Lung (tissue), 12 donors: ENCODE data around the gene CEP70. TPM values are rescaled to one million over a fixed set of nuclear protein-coding genes. Genes with fewer than 3 reads are reported as not detected.
A peak's percentile ranks its signal among the peaks of the same experiment; 100 is the strongest.
"Not testable (repeated sequence)": the region's sequence is repeated elsewhere in the genome, so short reads cannot be mapped to it uniquely, and the experiment has no call there.

Source experiments
- ATAC-seq: fragments of 200-7000 bp; cut with Tn5 transposase; one replicate; pipeline ENCODE4 v1.9.1; 2020; ENCODE audit warnings: moderate number of reproducible peaks; ENCODE audit not compliant: insufficient read depth, low FRiP score
- DNase-seq, 3 donors: peaks; one replicate each; pipeline ENCODE4 v3.0.0-alpha.2; 2013 to 2017
- H3K27ac ChIP-seq, 2 donors: one replicate each; pipeline ENCODE4 v1.5.1; 2013; ENCODE audit warnings: mild to moderate bottlenecking in 2 of 2, moderate library complexity in 2 of 2, control low read depth in 1 of 2, inconsistent platforms in 1 of 2, low read depth in 1 of 2, low read length in 1 of 2
- H3K27me3 ChIP-seq, 3 donors: one replicate each; pipeline ENCODE4 v1.5.1; 2013; ENCODE audit warnings: low read length in 2 of 3; ENCODE audit not compliant: control insufficient read depth in 3 of 3, insufficient read depth in 3 of 3
- H3K36me3 ChIP-seq, 4 donors: one replicate each; pipeline ENCODE4 v1.5.1; 2013; ENCODE audit warnings: low read length in 4 of 4, mild to moderate bottlenecking in 1 of 4, moderate library complexity in 1 of 4; ENCODE audit not compliant: control insufficient read depth in 4 of 4, insufficient read depth in 4 of 4
- H3K4me1 ChIP-seq, 5 donors: one replicate each; pipeline ENCODE4 v1.5.1; 2013; ENCODE audit warnings: low read length in 5 of 5, mild to moderate bottlenecking in 2 of 5, moderate library complexity in 1 of 5; ENCODE audit not compliant: control insufficient read depth in 5 of 5, insufficient read depth in 5 of 5
- H3K4me3 ChIP-seq: one replicate; pipeline ENCODE4 v1.5.1; 2013; ENCODE audit warnings: mild to moderate bottlenecking, control low read depth, moderate library complexity
- H3K9ac ChIP-seq, 2 donors: one replicate each; pipeline ENCODE4 v1.5.1; 2013; ENCODE audit warnings: low read length in 2 of 2, control low read depth in 1 of 2; ENCODE audit not compliant: insufficient read depth in 1 of 2
- H3K9me3 ChIP-seq, 4 donors: one replicate each; pipeline ENCODE4 v1.5.1; 2013; ENCODE audit warnings: low read length in 3 of 4, mild to moderate bottlenecking in 1 of 4, moderate library complexity in 1 of 4; ENCODE audit not compliant: control insufficient read depth in 4 of 4, insufficient read depth in 3 of 4
- WGBS, 2 donors: extraction: QIAGEN DNeasy Blood & Tissue Kit; methylation state at CpG; one replicate each; pipeline ENCODE4 v1.1.7; 2013; 5-methylcytosine and 5-hydroxymethylcytosine counted together
- polyA plus RNA-seq, 2 donors: library from polyadenylated mRNA; stranded (reverse); fragments of 200-250 nt; gene quantifications; one replicate each; pipeline ENCODE4 v1.2.1, GENCODE V29; 2013
- total RNA-seq, 2 donors: library from RNA; depleted of rRNA in 1 of 2; stranded (reverse); fragments of >200 nt in 1 of 2; gene quantifications; one replicate each; pipeline ENCODE4 v1.2.1, GENCODE V29; 2014 to 2021
- TF ChIP-seq, protein P1 (sequence below): IDR thresholded peaks from 2 replicates; pipeline ENCODE4 v1.5.1; 2012; ENCODE audit warnings: mild to moderate bottlenecking; ENCODE audit errors: control extremely low read depth, extremely low read depth
- donor health status: control.
- donor health status: control.
- donor health status: Bipolar disorder and iron deficiency.
- donor health status: healthy.
- donor health status: DM: yes; HTN: yes; CAD: no.

Gene CEP70
- total and polyA plus RNA-seq, 4 donors, result 19.5 to 137 (median 32.5) TPM

DNA sequence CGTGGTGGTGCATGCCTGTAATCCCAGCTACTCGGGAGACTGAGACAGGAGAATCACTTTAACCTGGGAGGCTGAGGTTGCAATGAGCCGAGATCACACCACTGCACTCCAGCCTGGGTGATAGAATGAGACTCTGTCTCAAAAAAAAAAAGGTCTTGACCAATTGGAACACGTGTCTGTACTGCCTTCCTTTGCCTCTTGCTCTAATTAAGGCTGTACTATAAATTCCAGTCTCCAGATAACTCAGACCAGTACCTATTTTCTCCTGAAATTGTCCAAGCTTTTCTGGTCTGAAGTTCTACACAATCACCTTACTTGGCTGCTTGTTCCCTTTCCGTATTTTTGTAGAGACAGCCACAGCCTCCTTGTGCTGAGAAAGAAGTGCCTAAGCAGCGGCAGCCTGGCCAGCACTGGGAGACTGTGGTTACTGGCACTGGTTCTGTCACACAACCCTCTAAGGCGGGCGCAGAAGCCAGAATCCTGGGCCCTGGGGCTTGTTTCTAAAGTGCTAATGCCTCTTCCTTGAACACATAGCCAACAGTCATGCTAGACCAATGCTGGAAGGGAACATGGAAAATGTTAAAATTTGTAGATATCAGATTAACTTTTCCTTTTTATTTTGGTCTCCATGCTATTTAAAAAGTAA is 6.2 kb upstream of the CEP70 start:
- Histone ChIP-seq H3K27me3 (no peaks in the 10 kb centered on the region), H3K36me3 (no peaks in the 10 kb centered on the region), H3K9me3 (no peaks in the 10 kb centered on the region), H3K4me1 (no peaks in the 10 kb centered on the region), H3K27ac (no peak overlapping the region), H3K9ac (no peak overlapping the region), H3K4me3 (no peak overlapping the region)
- 71 to 89% methylated on average over 8 of the region's 8 CpGs for WGBS, 2 donors
- TF ChIP-seq, protein P1, sequence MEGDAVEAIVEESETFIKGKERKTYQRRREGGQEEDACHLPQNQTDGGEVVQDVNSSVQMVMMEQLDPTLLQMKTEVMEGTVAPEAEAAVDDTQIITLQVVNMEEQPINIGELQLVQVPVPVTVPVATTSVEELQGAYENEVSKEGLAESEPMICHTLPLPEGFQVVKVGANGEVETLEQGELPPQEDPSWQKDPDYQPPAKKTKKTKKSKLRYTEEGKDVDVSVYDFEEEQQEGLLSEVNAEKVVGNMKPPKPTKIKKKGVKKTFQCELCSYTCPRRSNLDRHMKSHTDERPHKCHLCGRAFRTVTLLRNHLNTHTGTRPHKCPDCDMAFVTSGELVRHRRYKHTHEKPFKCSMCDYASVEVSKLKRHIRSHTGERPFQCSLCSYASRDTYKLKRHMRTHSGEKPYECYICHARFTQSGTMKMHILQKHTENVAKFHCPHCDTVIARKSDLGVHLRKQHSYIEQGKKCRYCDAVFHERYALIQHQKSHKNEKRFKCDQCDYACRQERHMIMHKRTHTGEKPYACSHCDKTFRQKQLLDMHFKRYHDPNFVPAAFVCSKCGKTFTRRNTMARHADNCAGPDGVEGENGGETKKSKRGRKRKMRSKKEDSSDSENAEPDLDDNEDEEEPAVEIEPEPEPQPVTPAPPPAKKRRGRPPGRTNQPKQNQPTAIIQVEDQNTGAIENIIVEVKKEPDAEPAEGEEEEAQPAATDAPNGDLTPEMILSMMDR, result no peak
- ATAC-seq, result no peak
- DNase-seq, result no peak

DNA sequence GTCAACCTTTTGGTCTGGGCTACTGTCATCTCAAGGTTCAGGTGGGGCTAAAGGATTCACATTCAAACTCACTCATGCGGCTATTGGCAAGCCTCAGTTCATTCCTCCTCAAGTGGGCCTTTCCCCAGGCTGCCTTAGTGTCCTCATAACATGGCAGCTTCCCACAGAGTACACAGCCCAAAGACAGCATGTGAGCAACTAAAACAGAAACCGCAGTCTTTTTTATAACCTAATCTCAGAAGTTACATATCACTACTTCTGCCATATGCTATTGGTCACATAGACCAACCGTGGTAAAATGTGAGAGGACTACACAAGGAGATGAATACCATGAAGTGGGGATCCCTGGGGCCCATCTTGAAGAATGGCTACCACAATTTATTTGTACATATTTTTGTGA is 4.5 kb upstream of the CEP70 start:
- ATAC-seq (no peak), DNase-seq (no peak)
- H3K4me3 ChIP-seq, result no peak overlapping the region
- H3K9me3 ChIP-seq, result no peaks in the 10 kb centered on the region
- TF ChIP-seq, protein P1, result no peak
- WGBS, 2 donors, result 96 to 99% methylated on average over 3 of the region's 3 CpGs
- H3K36me3 ChIP-seq, result no peaks in the 10 kb centered on the region
- no peak overlapping the region for H3K9ac ChIP-seq
- no peaks in the 10 kb centered on the region for H3K27me3 ChIP-seq
- peaks cover 0 to 2% (median 0%) of the 10 kb centered on the region in 5 donors for H3K4me1 ChIP-seq
- H3K27ac ChIP-seq, result no peak overlapping the region

DNA sequence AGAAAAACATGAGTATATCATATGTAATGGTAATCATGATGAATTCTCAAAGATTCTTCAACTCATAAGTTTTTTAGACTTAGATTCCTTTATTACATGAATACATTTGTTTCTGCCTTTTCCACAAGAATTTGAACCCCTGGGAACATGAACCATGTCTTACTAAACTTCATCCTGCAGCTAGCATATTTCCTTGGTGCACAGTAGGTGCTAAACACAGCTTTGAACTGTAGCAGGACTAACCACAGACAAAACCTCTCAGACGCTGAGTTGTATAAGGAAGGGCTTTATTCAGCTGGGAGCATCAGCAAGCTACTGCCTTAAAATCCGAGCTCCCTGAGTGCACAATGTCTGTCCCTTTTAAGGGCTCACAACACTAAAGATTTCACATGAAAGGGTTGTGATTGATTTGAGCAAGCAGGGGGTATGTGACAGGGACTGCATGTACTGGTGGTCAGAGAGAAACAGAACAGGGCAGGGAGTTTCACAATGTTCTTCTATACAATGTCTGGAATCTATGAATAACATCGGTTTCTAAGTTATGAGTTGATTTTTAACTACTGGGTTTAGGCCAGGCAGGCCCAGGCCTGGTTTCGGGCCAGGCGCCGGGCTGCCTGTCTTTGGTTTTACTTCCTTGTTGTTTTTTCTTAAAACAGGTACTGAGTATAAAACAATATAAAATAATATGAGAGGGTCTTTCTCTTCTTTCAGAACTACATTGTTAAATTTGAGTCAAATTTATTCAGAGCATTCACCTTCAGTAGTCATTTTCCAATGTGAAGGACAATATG is 3.3 kb upstream of the CEP70 start:
- not testable (repeated sequence) for H3K36me3 ChIP-seq, H3K4me3 ChIP-seq, H3K27ac ChIP-seq, H3K27me3 ChIP-seq, H3K9ac ChIP-seq, DNase-seq, H3K4me1 ChIP-seq, H3K9me3 ChIP-seq, ATAC-seq
- 70 to 81% methylated on average over 6 of the region's 6 CpGs for WGBS, 2 donors

DNA sequence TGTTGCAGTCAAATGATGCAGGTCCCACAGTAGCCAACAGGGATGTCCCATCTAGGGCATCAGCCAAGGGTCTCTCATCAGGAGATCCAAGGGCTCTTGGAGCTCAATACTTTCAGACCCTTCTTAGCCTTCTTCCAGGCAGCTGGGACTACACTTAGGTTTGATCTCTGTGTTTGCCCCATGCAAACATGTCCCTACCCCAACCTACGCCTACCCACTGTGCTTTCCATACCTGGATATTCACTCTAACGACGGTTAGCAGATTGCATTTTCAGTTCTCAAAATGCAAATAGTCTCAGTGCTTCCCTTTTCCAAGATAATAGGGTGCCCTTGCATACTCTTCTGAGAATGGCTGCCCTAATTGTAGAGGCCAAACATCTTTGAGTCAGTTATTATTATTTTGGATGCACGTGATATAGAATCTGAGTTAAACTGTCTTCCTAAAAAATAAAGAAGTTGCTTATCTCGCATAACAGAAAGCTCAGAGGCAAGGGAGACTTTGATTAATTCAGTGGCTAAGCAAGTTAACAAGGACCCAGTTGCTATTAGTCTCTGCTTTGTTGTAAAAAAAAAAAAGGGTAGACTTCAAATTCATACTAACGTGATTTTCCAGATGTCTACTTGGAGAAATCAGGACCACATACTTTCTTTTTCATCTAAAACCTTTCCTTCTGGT is 1.0 kb upstream of the CEP70 start:
- Histone ChIP-seq H3K36me3 (no peaks in the 10 kb centered on the region), H3K27me3 (no peaks in the 10 kb centered on the region), H3K4me1 (peaks cover 0 to 2% (median 0%) of the 10 kb centered on the region in 5 donors), H3K9me3 (no peaks in the 10 kb centered on the region), H3K9ac (peak overlapping the region in 1 of 2 donors; percentile 99), H3K27ac (peak overlapping the region in 1 of 2 donors; percentile 97), H3K4me3 (no peak overlapping the region)
- WGBS, 2 donors, result 33 to 38% methylated on average over 6 of the region's 6 CpGs
- ATAC-seq (no peak), DNase-seq (no peak)
- TF ChIP-seq, protein P1, result no peak
